CD14-positive monocyte (primary cell): ENCODE results near the gene APOBEC2. TPM values are rescaled to one million over a fixed set of nuclear protein-coding genes. Genes with fewer than 3 reads are reported as not detected.

Experiments used
- DNase-seq, 3 donors: peaks; one replicate each; pipeline ENCODE4 v3.0.0-alpha.2; 2011 to 2022
- H2AFZ ChIP-seq: 2 replicates; pipeline ENCODE4 v1.6.0; 2012; ENCODE audit warnings: mild to moderate bottlenecking, low read depth, low read length, inconsistent platforms; ENCODE audit not compliant: insufficient read depth, poor library complexity, severe bottlenecking
- H3K27ac ChIP-seq, 2 donors: 1 replicate in 1 of 2; 2 replicates in 1 of 2; pipeline ENCODE4 v1.5.1; 2012 to 2013; ENCODE audit warnings: low read length in 2 of 2, control low read depth in 1 of 2, inconsistent platforms in 1 of 2, low read depth in 1 of 2, mild to moderate bottlenecking in 1 of 2
- H3K27me3 ChIP-seq, 2 donors: one replicate each; pipeline versions ENCODE4 v1.6.0 to v1.6.1; 2011 to 2013; ENCODE audit warnings: low read length in 2 of 2; ENCODE audit not compliant: control insufficient read depth in 2 of 2, insufficient read depth in 2 of 2
- H3K36me3 ChIP-seq, 2 donors: replicated peaks in 1 of 2; 1 replicate in 1 of 2; 2 replicates in 1 of 2; pipeline versions ENCODE4 v1.5.1 to v1.6.1; 2012 to 2013; ENCODE audit warnings: low read length in 2 of 2, control low read depth in 1 of 2, inconsistent platforms in 1 of 2, mild to moderate bottlenecking in 1 of 2; ENCODE audit not compliant: insufficient read depth in 2 of 2, control insufficient read depth in 1 of 2
- H3K4me1 ChIP-seq, 2 donors: 1 replicate in 1 of 2; 2 replicates in 1 of 2; pipeline versions ENCODE4 v1.5.1 to v1.6.1; 2012 to 2013; ENCODE audit warnings: low read length in 2 of 2, control low read depth in 1 of 2, inconsistent platforms in 1 of 2, mild to moderate bottlenecking in 1 of 2, moderate library complexity in 1 of 2; ENCODE audit not compliant: insufficient read depth in 2 of 2, control insufficient read depth in 1 of 2
- H3K4me2 ChIP-seq: replicated peaks from 2 replicates; pipeline ENCODE3; 2012; ENCODE audit warnings: low read length, moderate library complexity, mild to moderate bottlenecking; ENCODE audit not compliant: poor library complexity, severe bottlenecking; ENCODE audit errors: extremely low read depth
- H3K4me3 ChIP-seq, 3 experiments: fragments of 200-600 bp in 1 of 3; sonication (generic) in 1 of 3; replicated peaks in 1 of 3; 1 replicate in 2 of 3; 2 replicates in 1 of 3; pipeline ENCODE4 v1.5.1; 2011 to 2013; ENCODE audit warnings: low read length in 3 of 3, mild to moderate bottlenecking in 3 of 3, control low read depth in 2 of 3, low read depth in 2 of 3, inconsistent platforms in 1 of 3, moderate library complexity in 1 of 3
- H3K79me2 ChIP-seq: 2 replicates; pipeline ENCODE4 v1.6.0; 2012; ENCODE audit warnings: mild to moderate bottlenecking, control low read depth, inconsistent platforms, low read length, moderate library complexity; ENCODE audit not compliant: insufficient read depth
- H3K9ac ChIP-seq: 2 replicates; pipeline ENCODE4 v1.6.0; 2017; ENCODE audit warnings: low read length, mild to moderate bottlenecking; ENCODE audit not compliant: insufficient read depth, poor library complexity, severe bottlenecking
- H3K9me3 ChIP-seq, 2 donors: replicated peaks in 1 of 2; 1 replicate in 1 of 2; 2 replicates in 1 of 2; pipeline versions ENCODE4 v1.5.1 to v1.6.1; 2012 to 2013; ENCODE audit warnings: low read length in 2 of 2, control low read depth in 1 of 2; ENCODE audit not compliant: control insufficient read depth in 1 of 2, insufficient read depth in 1 of 2
- H4K20me1 ChIP-seq: 2 replicates; pipeline ENCODE4 v1.6.0; 2012; ENCODE audit warnings: mild to moderate bottlenecking, low read length, control low read depth, moderate library complexity; ENCODE audit not compliant: insufficient read depth
- H3K27ac Mint-ChIP-seq, 7 donors: one replicate each; pipeline ENCODE4 v1.8.0; 2020; ENCODE audit warnings: mild to moderate bottlenecking in 7 of 7, mixed read lengths in 7 of 7, moderate library complexity in 6 of 7, inconsistent platforms in 2 of 7
- H3K27me3 Mint-ChIP-seq, 3 donors: one replicate each; pipeline ENCODE4 v1.8.0; 2021 to 2022; ENCODE audit warnings: low read depth in 3 of 3, mild to moderate bottlenecking in 3 of 3, mixed read lengths in 3 of 3, moderate library complexity in 3 of 3, inconsistent platforms in 1 of 3
- H3K36me3 Mint-ChIP-seq, 2 donors: one replicate each; pipeline ENCODE4 v1.8.0; 2020; ENCODE audit warnings: mixed read lengths in 2 of 2, inconsistent platforms in 1 of 2, mild to moderate bottlenecking in 1 of 2
- H3K4me1 Mint-ChIP-seq: one replicate; pipeline ENCODE4 v1.8.0; 2020; ENCODE audit warnings: mild to moderate bottlenecking, mixed read lengths
- H3K4me3 Mint-ChIP-seq, 2 donors: one replicate each; pipeline ENCODE4 v1.8.0; 2020; ENCODE audit warnings: mild to moderate bottlenecking in 2 of 2, mixed read lengths in 2 of 2, moderate library complexity in 1 of 2
- H3K9me3 Mint-ChIP-seq, 7 donors: one replicate each; pipeline ENCODE4 v1.8.0; 2020 to 2022; ENCODE audit warnings: mixed read lengths in 7 of 7, mild to moderate bottlenecking in 6 of 7, moderate library complexity in 6 of 7, inconsistent platforms in 2 of 7
- CTCF ChIP-seq: fragments of 200-600 bp; IDR thresholded peaks from one replicate; pipeline ENCODE4 v1.8.0; 2022; ENCODE audit warnings: antibody characterized with exemption, mild to moderate bottlenecking
- WGBS: methylation state at CpG from one replicate; pipeline ENCODE4 v1.1.5; 2013; ENCODE audit warnings: missing lambda C conversion rate; ENCODE audit not compliant: insufficient coverage; 5-methylcytosine and 5-hydroxymethylcytosine counted together
- intact Hi-C, 2 donors: fragments of 100-400 bp; cut with micrococcal nuclease; formaldehyde crosslinking; loops; one replicate each; pipeline versions ENCODE4 v1.15.0 to v1.15.1; 2023
- polyA plus RNA-seq, 3 donors: library from polyadenylated mRNA; depleted of rRNA in 1 of 3; unstranded in 2 of 3; stranded (reverse) in 1 of 3; fragments of 300-500 nt in 2 of 3; fragments of >200 nt in 1 of 3; fragmentation: Illumina TruSeq in 2 of 3; gene quantifications; 1 replicate in 2 of 3; 2 replicates in 1 of 3; pipeline ENCODE4 v1.2.3, GENCODE V29; 2012 to 2021

APOBEC2 gene
- polyA plus RNA-seq, 3 donors, result 0.14 to 0.42 TPM; not detected in 1

- Mint-ChIP-seq H3K4me1 (peaks cover 8% of the 10 kb centered on the region), H3K4me3 (no peak within 1 kb of the TSS), H3K36me3 (no peaks in the 10 kb centered on the region), H3K27ac (no peak within 1 kb of the TSS), H3K9me3 (no peaks in the 10 kb centered on the region), H3K27me3 (peaks cover 0 to 6% (median 0%) of the 10 kb centered on the region in 3 donors)
- intact Hi-C loops, result no loop called here
- peak; percentile 81 for TF ChIP-seq CTCF
- H3K9me3 ChIP-seq, result no peaks in the 10 kb centered on the region
- H3K4me1 ChIP-seq, result no peaks in the 10 kb centered on the region
- H3K79me2 ChIP-seq, result no peaks in the 10 kb centered on the region
- H2AFZ ChIP-seq, result no peak within 1 kb of the TSS
- H3K4me2 ChIP-seq, result no peak within 1 kb of the TSS
- peak in 2 of 3 donors; percentile 12 to 14 for DNase-seq
- H3K9ac ChIP-seq, result no peak within 1 kb of the TSS
- no peak within 1 kb of the TSS for H3K4me3 ChIP-seq
- no peaks in the 10 kb centered on the region for H4K20me1 ChIP-seq
- no peak within 1 kb of the TSS for H3K27ac ChIP-seq
- WGBS, result 75% methylated on average over 8 of the region's 10 CpGs
- no peaks in the 10 kb centered on the region for H3K36me3 ChIP-seq
- H3K27me3 ChIP-seq, result no peaks in the 10 kb centered on the region
Observed at GRCh38 chr6:41039060-41039998, 13.7 kb upstream of the APOBEC2 start, which contains the start of gene UNC5CL. UNC5CL (minus strand) TSS chr6:41039221; CDS start chr6:41035074, 4,147 bp downstream.

- intact Hi-C loops, result no loop called here
- Histone ChIP-seq H3K36me3 (no peaks in the 10 kb centered on the region), H3K9me3 (no peaks in the 10 kb centered on the region), H3K9ac (no peak overlapping the region), H3K4me1 (no peaks in the 10 kb centered on the region), H2AFZ (no peak overlapping the region), H3K79me2 (no peaks in the 10 kb centered on the region), H4K20me1 (no peaks in the 10 kb centered on the region), H3K27ac (no peak overlapping the region), H3K4me2 (no peak overlapping the region), H3K4me3 (no peak overlapping the region), H3K27me3 (no peaks in the 10 kb centered on the region)
- Mint-ChIP-seq H3K9me3 (no peaks in the 10 kb centered on the region), H3K36me3 (no peaks in the 10 kb centered on the region), H3K4me1 (peaks cover 8% of the 10 kb centered on the region), H3K4me3 (no peak overlapping the region), H3K27me3 (peaks cover 0 to 6% (median 2%) of the 10 kb centered on the region in 3 donors), H3K27ac (no peak overlapping the region)
- 60% methylated on average over 1 of the region's 6 CpGs for WGBS
- peak in 1 of 3 donors; percentile 28 for DNase-seq
- no peak for TF ChIP-seq CTCF
Observed at GRCh38 chr6:41040101-41040939, 12.7 kb upstream of the APOBEC2 start.
